GM12878 (cell line): ENCODE results near the gene CNR2. TPM values are rescaled to one million over a fixed set of nuclear protein-coding genes. Genes with fewer than 3 reads are reported as not detected.

Experiments used
- ATF3 ChIP-seq: IDR thresholded peaks from 2 replicates; pipeline ENCODE4 v1.6.1; 2011; ENCODE audit warnings: low read depth, mild to moderate bottlenecking, low read length, moderate library complexity, borderline replicate concordance; ENCODE audit errors: extremely low read depth
- CREM ChIP-seq: IDR thresholded peaks from 2 replicates; pipeline ENCODE4 v1.6.1; 2014; ENCODE audit warnings: antibody characterized with exemption, low read depth
- DPF2 ChIP-seq: fragments of 450-650 bp; IDR thresholded peaks from 2 replicates; pipeline ENCODE4 v1.6.1; 2017; ENCODE audit warnings: mild to moderate bottlenecking
- HCFC1 ChIP-seq: fragments of 150-350 bp; IDR thresholded peaks from 2 replicates; pipeline ENCODE4 v1.6.1; 2014; ENCODE audit warnings: low read length
- HDAC2 ChIP-seq: fragments of 200-600 bp; sonication (generic); IDR thresholded peaks from 2 replicates; pipeline ENCODE4 v1.6.1; 2017
- IRF4 ChIP-seq: IDR thresholded peaks from 2 replicates; pipeline ENCODE4 v1.6.1; 2011; ENCODE audit warnings: low read depth, low read length
- IRF5 ChIP-seq: fragments of 450-650 bp; IDR thresholded peaks from 2 replicates; pipeline ENCODE4 v1.6.1; 2017; ENCODE audit warnings: borderline replicate concordance
- KDM1A ChIP-seq: fragments of 200-600 bp; sonication (generic); IDR thresholded peaks from 2 replicates; pipeline ENCODE4 v1.6.1; 2016; ENCODE audit warnings: borderline replicate concordance
- MYB ChIP-seq: fragments of 150-350 bp; IDR thresholded peaks from 2 replicates; pipeline ENCODE4 v1.6.1; 2014; ENCODE audit warnings: mild to moderate bottlenecking, low read depth, low read length, borderline replicate concordance
- PBX3 ChIP-seq: IDR thresholded peaks from 2 replicates; pipeline ENCODE4 v1.6.1; 2011; ENCODE audit warnings: mild to moderate bottlenecking, low read depth, low read length, moderate library complexity; ENCODE audit not compliant: insufficient replicate concordance
- RCOR1 ChIP-seq: conservative IDR thresholded peaks from 2 replicates; pipeline ENCODE4 v1.6.1; 2012; ENCODE audit warnings: low read depth, low read length, improper control_type of control experiment
- SPI1 ChIP-seq: IDR thresholded peaks from 2 replicates; pipeline ENCODE4 v1.6.1; 2011; ENCODE audit warnings: low read depth, mild to moderate bottlenecking, low read length, moderate library complexity, borderline replicate concordance; ENCODE audit not compliant: insufficient read depth
- SUZ12 ChIP-seq: fragments of 200-600 bp; sonication (generic); IDR thresholded peaks from one replicate; pipeline ENCODE4 v1.6.1; 2018; ENCODE audit warnings: antibody characterized with exemption, mild to moderate bottlenecking; ENCODE audit not compliant: unreplicated experiment
- TCF3 ChIP-seq: IDR thresholded peaks from 2 replicates; pipeline ENCODE4 v1.6.1; 2012; ENCODE audit warnings: low read depth, mild to moderate bottlenecking, low read length, borderline replicate concordance; ENCODE audit not compliant: insufficient read depth
- polyA plus RNA-seq, 11 experiments: library from polyadenylated mRNA; depleted of rRNA in 4 of 11; unstranded in 6 of 11; stranded (reverse) in 5 of 11; fragments of >200 nt; fragmentation: Nextera tagmentation in 4 of 11; fragmentation: Illumina TruSeq in 1 of 11; extraction: Ambion mirVana in 4 of 11; extraction: Trizol in 1 of 11; gene quantifications; 1 replicate in 1 of 11; 2 replicates in 10 of 11; pipeline versions ENCODE4 v1.2.1 to v1.2.3, GENCODE V29; 2011 to 2016; ENCODE audit warnings: inconsistent platforms in 2 of 11, missing spikeins in 2 of 11, low read depth in 1 of 11
- total RNA-seq, 4 experiments: library from RNA; depleted of rRNA in 3 of 4; stranded (reverse); fragments of >200 nt in 3 of 4; fragmentation: Illumina TruSeq in 1 of 4; extraction: Trizol in 1 of 4; gene quantifications; 2 replicates each; pipeline versions ENCODE4 v1.2.1 to v1.2.3, GENCODE V29; 2013 to 2021
- TF ChIP-seq, protein P1 (sequence below): IDR thresholded peaks from 2 replicates; pipeline ENCODE4 v1.6.1; 2012; ENCODE audit warnings: low read depth, low read length, improper control_type of control experiment
- TF ChIP-seq, protein P2 (sequence below): fragments of 450-650 bp; formaldehyde crosslinking; IDR thresholded peaks from 2 replicates; pipeline ENCODE4 v1.4.0; 2022; ENCODE audit warnings: mild to moderate bottlenecking, moderate library complexity

CNR2 gene
- total and polyA plus RNA-seq, 10 of the 15 experiments (the other 5 are each of a cell fraction or from before 2014, with no cell fraction given) = 0.46 to 19.8 (median 12.2) TPM

DNA sequence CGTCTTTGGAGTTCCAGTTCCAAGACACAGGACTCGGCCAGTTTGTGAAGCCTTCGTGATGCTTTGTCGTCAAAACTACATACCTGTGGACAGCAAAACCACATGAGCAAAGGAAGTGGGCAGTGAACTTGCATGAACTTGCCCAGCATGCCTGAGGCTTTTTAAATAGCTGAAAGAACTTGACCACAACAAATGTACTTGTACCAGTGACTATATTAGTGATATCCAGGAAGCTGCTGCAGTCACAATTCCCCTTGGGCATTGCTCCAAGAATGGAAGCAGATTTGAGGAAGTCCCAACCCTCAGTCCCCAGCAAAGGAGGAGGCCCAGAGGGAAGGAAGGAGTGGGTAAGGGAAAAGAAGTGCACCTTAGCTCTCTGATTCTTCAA is 47.6 kb downstream of the CNR2 start (continued):
- TF ChIP-seq HDAC2 (no peak), SUZ12 (no peak), DPF2 (peak; percentile 88), IRF5 (no peak), PBX3 (peak; percentile 1), MYB (no peak), SPI1 (peak; percentile 78; the same call in 1 of the 2 replicates), ATF3 (no peak), TCF3 (no peak), HCFC1 (no peak), KDM1A (no peak), IRF4 (peak; percentile 71; the same call in 1 of the 2 replicates), CREM (peak; percentile 86), RCOR1 (no peak)
- TF ChIP-seq, protein P1, sequence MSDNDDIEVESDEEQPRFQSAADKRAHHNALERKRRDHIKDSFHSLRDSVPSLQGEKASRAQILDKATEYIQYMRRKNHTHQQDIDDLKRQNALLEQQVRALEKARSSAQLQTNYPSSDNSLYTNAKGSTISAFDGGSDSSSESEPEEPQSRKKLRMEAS = no peak
- TF ChIP-seq, protein P2, sequence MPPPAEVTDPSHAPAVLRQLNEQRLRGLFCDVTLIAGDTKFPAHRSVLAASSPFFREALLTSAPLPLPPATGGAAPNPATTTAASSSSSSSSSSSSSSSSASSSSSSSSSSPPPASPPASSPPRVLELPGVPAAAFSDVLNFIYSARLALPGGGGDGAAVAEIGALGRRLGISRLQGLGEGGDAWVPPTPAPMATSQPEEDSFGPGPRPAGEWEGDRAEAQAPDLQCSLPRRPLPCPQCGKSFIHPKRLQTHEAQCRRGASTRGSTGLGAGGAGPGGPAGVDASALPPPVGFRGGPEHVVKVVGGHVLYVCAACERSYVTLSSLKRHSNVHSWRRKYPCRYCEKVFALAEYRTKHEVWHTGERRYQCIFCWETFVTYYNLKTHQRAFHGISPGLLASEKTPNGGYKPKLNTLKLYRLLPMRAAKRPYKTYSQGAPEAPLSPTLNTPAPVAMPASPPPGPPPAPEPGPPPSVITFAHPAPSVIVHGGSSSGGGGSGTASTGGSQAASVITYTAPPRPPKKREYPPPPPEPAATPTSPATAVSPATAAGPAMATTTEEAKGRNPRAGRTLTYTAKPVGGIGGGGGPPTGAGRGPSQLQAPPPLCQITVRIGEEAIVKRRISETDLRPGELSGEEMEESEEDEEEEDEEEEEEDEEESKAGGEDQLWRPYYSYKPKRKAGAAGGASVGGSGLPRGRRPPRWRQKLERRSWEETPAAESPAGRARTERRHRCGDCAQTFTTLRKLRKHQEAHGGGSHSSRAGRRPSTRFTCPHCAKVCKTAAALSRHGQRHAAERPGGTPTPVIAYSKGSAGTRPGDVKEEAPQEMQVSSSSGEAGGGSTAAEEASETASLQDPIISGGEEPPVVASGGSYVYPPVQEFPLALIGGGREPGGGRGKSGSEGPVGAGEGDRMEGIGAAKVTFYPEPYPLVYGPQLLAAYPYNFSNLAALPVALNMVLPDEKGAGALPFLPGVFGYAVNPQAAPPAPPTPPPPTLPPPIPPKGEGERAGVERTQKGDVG (CRISPR knock-in tag) = no peak
